OCI-LY7 (cell line): Measurements from ENCODE around the gene PDCL2.

ENCODE experiments used
- CTCF ChIP-seq: fragments of 200-600 bp; sonication (generic); conservative IDR thresholded peaks from 2 replicates; pipeline ENCODE4 v1.5.1; 2014; ENCODE audit warnings: mild to moderate bottlenecking, antibody characterized with exemption, low read length, moderate library complexity, mixed read lengths
- EZH2phosphoT487 ChIP-seq: fragments of 200-600 bp; sonication (generic); IDR thresholded peaks from 2 replicates; pipeline ENCODE4 v1.6.1; 2018; ENCODE audit warnings: low read depth, borderline replicate concordance, mild to moderate bottlenecking, mixed run types, antibody characterized with exemption, low read length, moderate library complexity, mixed read lengths

- TF ChIP-seq CTCF (no peak), EZH2phosphoT487 (no peak)
These were observed 23.0 kb upstream of the PDCL2 start for GRCh38 chr4:55615008-55615407.
